CD14-positive monocyte (primary cell): ENCODE measurements around the gene SLC6A7. TPM values are rescaled to one million over a fixed set of nuclear protein-coding genes. Genes with fewer than 3 reads are reported as not detected.

Source experiments
- DNase-seq, 3 donors: peaks; one replicate each; pipeline ENCODE4 v3.0.0-alpha.2; 2011 to 2022
- H2AFZ ChIP-seq: 2 replicates; pipeline ENCODE4 v1.6.0; 2012; ENCODE audit warnings: mild to moderate bottlenecking, low read depth, low read length, inconsistent platforms; ENCODE audit not compliant: insufficient read depth, poor library complexity, severe bottlenecking
- H3K27ac ChIP-seq, 2 donors: 1 replicate in 1 of 2; 2 replicates in 1 of 2; pipeline ENCODE4 v1.5.1; 2012 to 2013; ENCODE audit warnings: low read length in 2 of 2, control low read depth in 1 of 2, inconsistent platforms in 1 of 2, low read depth in 1 of 2, mild to moderate bottlenecking in 1 of 2
- H3K27me3 ChIP-seq, 2 donors: one replicate each; pipeline versions ENCODE4 v1.6.0 to v1.6.1; 2011 to 2013; ENCODE audit warnings: low read length in 2 of 2; ENCODE audit not compliant: control insufficient read depth in 2 of 2, insufficient read depth in 2 of 2
- H3K36me3 ChIP-seq, 2 donors: replicated peaks in 1 of 2; 1 replicate in 1 of 2; 2 replicates in 1 of 2; pipeline versions ENCODE4 v1.5.1 to v1.6.1; 2012 to 2013; ENCODE audit warnings: low read length in 2 of 2, control low read depth in 1 of 2, inconsistent platforms in 1 of 2, mild to moderate bottlenecking in 1 of 2; ENCODE audit not compliant: insufficient read depth in 2 of 2, control insufficient read depth in 1 of 2
- H3K4me1 ChIP-seq, 2 donors: 1 replicate in 1 of 2; 2 replicates in 1 of 2; pipeline versions ENCODE4 v1.5.1 to v1.6.1; 2012 to 2013; ENCODE audit warnings: low read length in 2 of 2, control low read depth in 1 of 2, inconsistent platforms in 1 of 2, mild to moderate bottlenecking in 1 of 2, moderate library complexity in 1 of 2; ENCODE audit not compliant: insufficient read depth in 2 of 2, control insufficient read depth in 1 of 2
- H3K4me2 ChIP-seq: replicated peaks from 2 replicates; pipeline ENCODE3; 2012; ENCODE audit warnings: low read length, moderate library complexity, mild to moderate bottlenecking; ENCODE audit not compliant: poor library complexity, severe bottlenecking; ENCODE audit errors: extremely low read depth
- H3K4me3 ChIP-seq, 3 experiments: fragments of 200-600 bp in 1 of 3; sonication (generic) in 1 of 3; replicated peaks in 1 of 3; 1 replicate in 2 of 3; 2 replicates in 1 of 3; pipeline ENCODE4 v1.5.1; 2011 to 2013; ENCODE audit warnings: low read length in 3 of 3, mild to moderate bottlenecking in 3 of 3, control low read depth in 2 of 3, low read depth in 2 of 3, inconsistent platforms in 1 of 3, moderate library complexity in 1 of 3
- H3K79me2 ChIP-seq: 2 replicates; pipeline ENCODE4 v1.6.0; 2012; ENCODE audit warnings: mild to moderate bottlenecking, control low read depth, inconsistent platforms, low read length, moderate library complexity; ENCODE audit not compliant: insufficient read depth
- H3K9ac ChIP-seq: 2 replicates; pipeline ENCODE4 v1.6.0; 2017; ENCODE audit warnings: low read length, mild to moderate bottlenecking; ENCODE audit not compliant: insufficient read depth, poor library complexity, severe bottlenecking
- H3K9me3 ChIP-seq, 2 donors: replicated peaks in 1 of 2; 1 replicate in 1 of 2; 2 replicates in 1 of 2; pipeline versions ENCODE4 v1.5.1 to v1.6.1; 2012 to 2013; ENCODE audit warnings: low read length in 2 of 2, control low read depth in 1 of 2; ENCODE audit not compliant: control insufficient read depth in 1 of 2, insufficient read depth in 1 of 2
- H4K20me1 ChIP-seq: 2 replicates; pipeline ENCODE4 v1.6.0; 2012; ENCODE audit warnings: mild to moderate bottlenecking, low read length, control low read depth, moderate library complexity; ENCODE audit not compliant: insufficient read depth
- H3K27ac Mint-ChIP-seq, 7 donors: one replicate each; pipeline ENCODE4 v1.8.0; 2020; ENCODE audit warnings: mild to moderate bottlenecking in 7 of 7, mixed read lengths in 7 of 7, moderate library complexity in 6 of 7, inconsistent platforms in 2 of 7
- H3K27me3 Mint-ChIP-seq, 3 donors: one replicate each; pipeline ENCODE4 v1.8.0; 2021 to 2022; ENCODE audit warnings: low read depth in 3 of 3, mild to moderate bottlenecking in 3 of 3, mixed read lengths in 3 of 3, moderate library complexity in 3 of 3, inconsistent platforms in 1 of 3
- H3K36me3 Mint-ChIP-seq, 2 donors: one replicate each; pipeline ENCODE4 v1.8.0; 2020; ENCODE audit warnings: mixed read lengths in 2 of 2, inconsistent platforms in 1 of 2, mild to moderate bottlenecking in 1 of 2
- H3K4me1 Mint-ChIP-seq: one replicate; pipeline ENCODE4 v1.8.0; 2020; ENCODE audit warnings: mild to moderate bottlenecking, mixed read lengths
- H3K4me3 Mint-ChIP-seq, 2 donors: one replicate each; pipeline ENCODE4 v1.8.0; 2020; ENCODE audit warnings: mild to moderate bottlenecking in 2 of 2, mixed read lengths in 2 of 2, moderate library complexity in 1 of 2
- H3K9me3 Mint-ChIP-seq, 7 donors: one replicate each; pipeline ENCODE4 v1.8.0; 2020 to 2022; ENCODE audit warnings: mixed read lengths in 7 of 7, mild to moderate bottlenecking in 6 of 7, moderate library complexity in 6 of 7, inconsistent platforms in 2 of 7
- CTCF ChIP-seq: fragments of 200-600 bp; IDR thresholded peaks from one replicate; pipeline ENCODE4 v1.8.0; 2022; ENCODE audit warnings: antibody characterized with exemption, mild to moderate bottlenecking
- WGBS: methylation state at CpG from one replicate; pipeline ENCODE4 v1.1.5; 2013; ENCODE audit warnings: missing lambda C conversion rate; ENCODE audit not compliant: insufficient coverage; 5-methylcytosine and 5-hydroxymethylcytosine counted together
- intact Hi-C, 2 donors: fragments of 100-400 bp; cut with micrococcal nuclease; formaldehyde crosslinking; loops; one replicate each; pipeline versions ENCODE4 v1.15.0 to v1.15.1; 2023
- polyA plus RNA-seq, 3 donors: library from polyadenylated mRNA; depleted of rRNA in 1 of 3; unstranded in 2 of 3; stranded (reverse) in 1 of 3; fragments of 300-500 nt in 2 of 3; fragments of >200 nt in 1 of 3; fragmentation: Illumina TruSeq in 2 of 3; gene quantifications; 1 replicate in 2 of 3; 2 replicates in 1 of 3; pipeline ENCODE4 v1.2.3, GENCODE V29; 2012 to 2021

Gene SLC6A7
- polyA plus RNA-seq, 3 donors = 0.07 TPM; not detected in 2

- H3K4me1 Mint-ChIP-seq = peaks cover 14% of the 10 kb centered on the region
- DNase-seq = no peak
- 93% methylated on average over 5 of the region's 6 CpGs for WGBS
- Histone ChIP-seq H3K9me3 (no peaks in the 10 kb centered on the region), H4K20me1 (no peaks in the 10 kb centered on the region), H3K9ac (no peak overlapping the region), H3K79me2 (no peaks in the 10 kb centered on the region), H3K27ac (no peak overlapping the region), H2AFZ (no peak overlapping the region), H3K27me3 (peaks cover 0 to 20% of the 10 kb centered on the region in 2 donors), H3K4me1 (peaks cover 7 to 10% of the 10 kb centered on the region in 2 donors), H3K4me3 (no peak overlapping the region), H3K4me2 (no peak overlapping the region), H3K36me3 (no peaks in the 10 kb centered on the region)
- intact Hi-C loops = no loop called here
- no peak overlapping the region for H3K27ac Mint-ChIP-seq
- H3K27me3 Mint-ChIP-seq = peaks cover 30 to 33% (median 31%) of the 10 kb centered on the region in 3 donors
- no peak for TF ChIP-seq CTCF
- peaks cover 0 to 3% (median 0%) of the 10 kb centered on the region in 7 donors for H3K9me3 Mint-ChIP-seq
- H3K36me3 Mint-ChIP-seq = no peaks in the 10 kb centered on the region
- H3K4me3 Mint-ChIP-seq = no peak overlapping the region
Measured at GRCh38 chr5:150210644-150211043, 20.8 kb downstream of the SLC6A7 start.

- Mint-ChIP-seq H3K36me3 (no peaks in the 10 kb centered on the region), H3K27ac (no peak overlapping the region), H3K4me3 (no peak overlapping the region), H3K4me1 (peaks cover 20% of the 10 kb centered on the region), H3K9me3 (peaks cover 0 to 3% (median 0%) of the 10 kb centered on the region in 7 donors), H3K27me3 (peaks cover 30 to 33% (median 32%) of the 10 kb centered on the region in 3 donors)
- intact Hi-C loops = no loop called here
- no peak for TF ChIP-seq CTCF
- H3K9me3 ChIP-seq = no peaks in the 10 kb centered on the region
- H3K9ac ChIP-seq = no peak overlapping the region
- no peak overlapping the region for H3K4me2 ChIP-seq
- no peaks in the 10 kb centered on the region for H3K79me2 ChIP-seq
- no peaks in the 10 kb centered on the region for H4K20me1 ChIP-seq
- WGBS = 91% methylated on average over 3 of the region's 15 CpGs
- H3K27me3 ChIP-seq = peaks cover 0 to 20% of the 10 kb centered on the region in 2 donors
- no peak for DNase-seq
- H3K27ac ChIP-seq = no peak overlapping the region
- no peak overlapping the region for H2AFZ ChIP-seq
- no peak overlapping the region for H3K4me3 ChIP-seq
- peaks cover 7 to 10% of the 10 kb centered on the region in 2 donors for H3K4me1 ChIP-seq
- H3K36me3 ChIP-seq = no peaks in the 10 kb centered on the region
Measured at GRCh38 chr5:150211156-150212030, 21.5 kb downstream of the SLC6A7 start.
